H9 (cell line): ENCODE data around the gene RUBCN. TPM values are rescaled to one million over a fixed set of nuclear protein-coding genes. Genes with fewer than 3 reads are reported as not detected.

ENCODE experiments used
- DNase-seq: peaks from one replicate; pipeline ENCODE4 v3.0.0-alpha.2; 2017
- H2AFZ ChIP-seq: one replicate; pipeline ENCODE4 v1.6.1; 2013; ENCODE audit warnings: mild to moderate bottlenecking, low read length, control low read depth, moderate library complexity
- H2AK5ac ChIP-seq: 2 replicates; pipeline ENCODE4 v1.6.1; 2013; ENCODE audit warnings: low read length, control low read depth, mixed read lengths; ENCODE audit not compliant: insufficient read length
- H2BK120ac ChIP-seq: one replicate; pipeline ENCODE4 v1.6.1; 2013; ENCODE audit warnings: low read depth, mild to moderate bottlenecking, low read length, control low read depth, inconsistent platforms; ENCODE audit not compliant: poor library complexity, severe bottlenecking
- H2BK12ac ChIP-seq: 2 replicates; pipeline ENCODE4 v1.6.1; 2013; ENCODE audit warnings: low read length, control low read depth, mixed read lengths, low read depth; ENCODE audit not compliant: insufficient read length
- H2BK15ac ChIP-seq: 2 replicates; pipeline ENCODE4 v1.6.1; 2013; ENCODE audit warnings: low read depth, low read length, control low read depth
- H2BK20ac ChIP-seq: one replicate; pipeline ENCODE4 v1.6.1; 2013; ENCODE audit warnings: low read depth, mild to moderate bottlenecking, low read length, control low read depth, inconsistent platforms; ENCODE audit not compliant: poor library complexity, severe bottlenecking
- H2BK5ac ChIP-seq: 2 replicates; pipeline ENCODE4 v1.6.1; 2013; ENCODE audit warnings: low read length, control low read depth, mixed read lengths; ENCODE audit not compliant: insufficient read length
- H3K14ac ChIP-seq: 2 replicates; pipeline ENCODE4 v1.6.1; 2013; ENCODE audit warnings: low read length, control low read depth; ENCODE audit not compliant: insufficient read depth
- H3K18ac ChIP-seq: 2 replicates; pipeline ENCODE4 v1.6.1; 2013; ENCODE audit warnings: low read depth, mild to moderate bottlenecking, mixed read lengths, low read length, control low read depth; ENCODE audit not compliant: insufficient read length
- H3K23ac ChIP-seq: 2 replicates; pipeline ENCODE4 v1.6.1; 2013; ENCODE audit warnings: low read length, control low read depth, mixed read lengths, low read depth; ENCODE audit not compliant: insufficient read length
- H3K23me2 ChIP-seq: 2 replicates; pipeline ENCODE4 v1.6.1; 2013; ENCODE audit warnings: low read depth, mild to moderate bottlenecking, mixed read lengths, low read length, control low read depth; ENCODE audit not compliant: insufficient read length, poor library complexity, severe bottlenecking
- H3K27ac ChIP-seq: 2 replicates; pipeline ENCODE4 v1.5.1; 2013; ENCODE audit warnings: low read length, control low read depth, mixed read lengths, low read depth; ENCODE audit not compliant: insufficient read length
- H3K27me3 ChIP-seq: 2 replicates; pipeline ENCODE4 v1.6.1; 2013; ENCODE audit warnings: low read length, control low read depth, inconsistent platforms; ENCODE audit not compliant: insufficient read depth
- H3K4ac ChIP-seq: 2 replicates; pipeline ENCODE4 v1.6.1; 2013; ENCODE audit warnings: low read depth, mild to moderate bottlenecking, control low read depth, inconsistent platforms, low read length, moderate library complexity
- H3K4me1 ChIP-seq: 2 replicates; pipeline ENCODE4 v1.6.1; 2013; ENCODE audit warnings: low read length, control low read depth, inconsistent platforms; ENCODE audit not compliant: insufficient read depth
- H3K4me2 ChIP-seq: 2 replicates; pipeline ENCODE4 v1.6.1; 2013; ENCODE audit warnings: low read length, control low read depth, mixed read lengths; ENCODE audit not compliant: insufficient read length, insufficient read depth
- H3K56ac ChIP-seq: 2 replicates; pipeline ENCODE4 v1.6.1; 2013; ENCODE audit warnings: low read depth, mild to moderate bottlenecking, mixed read lengths, low read length, control low read depth; ENCODE audit not compliant: insufficient read length
- H3K79me1 ChIP-seq: 2 replicates; pipeline ENCODE4 v1.6.1; 2013; ENCODE audit warnings: low read depth, mild to moderate bottlenecking, moderate library complexity, low read length, control low read depth, inconsistent platforms; ENCODE audit not compliant: insufficient read depth, poor library complexity, severe bottlenecking
- H3K79me2 ChIP-seq: 2 replicates; pipeline ENCODE4 v1.6.1; 2013; ENCODE audit warnings: low read length, control low read depth, inconsistent platforms; ENCODE audit not compliant: insufficient read depth
- H3K9ac ChIP-seq: 2 replicates; pipeline ENCODE4 v1.6.1; 2013; ENCODE audit warnings: low read length, control low read depth, mixed read lengths; ENCODE audit not compliant: insufficient read length; ENCODE audit errors: extremely low read depth
- H3K9me3 ChIP-seq: one replicate; pipeline ENCODE4 v1.6.1; 2013; ENCODE audit warnings: low read depth, low read length, inconsistent platforms; ENCODE audit not compliant: control insufficient read depth
- H3T11ph ChIP-seq: one replicate; pipeline ENCODE4 v1.6.1; 2013; ENCODE audit warnings: mild to moderate bottlenecking, low read length, control low read depth, inconsistent platforms
- H4K20me1 ChIP-seq: one replicate; pipeline ENCODE4 v1.6.1; 2013; ENCODE audit not compliant: control insufficient read depth, insufficient read length, insufficient read depth
- H4K5ac ChIP-seq: 2 replicates; pipeline ENCODE4 v1.6.1; 2013; ENCODE audit warnings: low read depth, mild to moderate bottlenecking, mixed read lengths, low read length, control low read depth; ENCODE audit not compliant: insufficient read length
- H4K8ac ChIP-seq: replicated peaks from 2 replicates; pipeline ENCODE4 v1.6.1; 2013; ENCODE audit warnings: low read length, control low read depth, mixed read lengths, low read depth; ENCODE audit not compliant: insufficient read length
- H4K91ac ChIP-seq: 2 replicates; pipeline ENCODE4 v1.6.1; 2013; ENCODE audit warnings: low read depth, mild to moderate bottlenecking, moderate library complexity, mixed read lengths, low read length, control low read depth; ENCODE audit not compliant: insufficient read length
- H3K27ac Mint-ChIP-seq, 3 experiments: 2 replicates in 2 of 3; 3 replicates in 1 of 3; pipeline ENCODE4 v1.8.0; 2020 to 2021; ENCODE audit warnings: mixed read lengths in 3 of 3, mild to moderate bottlenecking in 1 of 3, moderate library complexity in 1 of 3
- H3K27me3 Mint-ChIP-seq: 2 replicates; pipeline ENCODE4 v1.8.0; 2021; ENCODE audit warnings: low read depth, mild to moderate bottlenecking, moderate library complexity, mixed read lengths
- H3K36me3 Mint-ChIP-seq, 3 experiments: 2 replicates in 2 of 3; 3 replicates in 1 of 3; pipeline ENCODE4 v1.8.0; 2020 to 2021; ENCODE audit warnings: low read depth in 3 of 3, mixed read lengths in 3 of 3; ENCODE audit not compliant: insufficient read depth in 1 of 3
- H3K4me1 Mint-ChIP-seq, 2 experiments: 2 replicates each; pipeline ENCODE4 v1.8.0; 2020; ENCODE audit warnings: mixed read lengths in 2 of 2
- H3K4me3 Mint-ChIP-seq, 2 experiments: 2 replicates in 1 of 2; 3 replicates in 1 of 2; pipeline ENCODE4 v1.8.0; 2020 to 2021; ENCODE audit warnings: mild to moderate bottlenecking in 2 of 2, mixed read lengths in 2 of 2, moderate library complexity in 1 of 2
- H3K9me3 Mint-ChIP-seq, 2 experiments: 2 replicates in 1 of 2; 3 replicates in 1 of 2; pipeline ENCODE4 v1.8.0; 2020; ENCODE audit warnings: mild to moderate bottlenecking in 2 of 2, mixed read lengths in 2 of 2, moderate library complexity in 1 of 2
- WGBS: extraction: QIAGEN DNeasy Blood & Tissue Kit; methylation state at CpG from one replicate; pipeline ENCODE4 v1.1.7; 2013; ENCODE audit warnings: missing lambda C conversion rate, low lambda C conversion rate, mixed read lengths; ENCODE audit not compliant: insufficient read length; ENCODE audit errors: extremely low coverage; 5-methylcytosine and 5-hydroxymethylcytosine counted together
- total RNA-seq: library from RNA; stranded (reverse); gene quantifications from 2 replicates; pipeline ENCODE4 v1.2.1, GENCODE V29; 2021
- TF ChIP-seq, protein P1 (sequence below): fragments of 200-600 bp; sonication (generic); conservative IDR thresholded peaks from 3 replicates; pipeline ENCODE4 v1.8.0; 2021; ENCODE audit warnings: antibody characterized with exemption, mild to moderate bottlenecking

The RUBCN gene
- total RNA-seq, 1 experiment from 2014 or later = 17.7 TPM

DNA sequence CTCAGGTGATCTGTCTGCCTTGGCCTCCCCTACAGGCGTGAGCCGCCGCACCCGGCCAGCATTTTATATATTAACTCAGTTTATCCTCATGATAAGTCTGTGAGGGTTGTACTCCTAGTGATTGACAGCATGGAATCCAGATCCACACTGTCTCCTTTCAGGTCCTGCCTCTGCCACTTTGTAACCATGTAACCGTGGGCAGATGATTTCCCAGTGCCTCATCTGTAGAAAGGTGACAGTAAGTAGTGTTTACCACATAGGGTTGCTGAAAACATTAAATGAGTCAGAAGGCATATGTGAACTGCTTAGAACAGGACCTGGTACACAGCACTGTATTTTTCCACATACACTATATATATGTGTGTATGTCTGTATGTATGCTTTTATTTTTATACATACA is 15.4 kb upstream of the RUBCN start:
- no CpG with 5 or more reads among the region's 5 CpGs for WGBS
- Histone ChIP-seq H3T11ph (no peak overlapping the region), H3K18ac (no peak overlapping the region), H2BK20ac (no peak overlapping the region), H3K14ac (no peak overlapping the region), H3K4ac (no peak overlapping the region), H3K23ac (no peak overlapping the region), H3K9ac (no peak overlapping the region), H3K27me3 (peaks cover 5% of the 10 kb centered on the region; the same call in 1 of the 2 replicates), H3K79me2 (no peaks in the 10 kb centered on the region), H3K27ac (no peak overlapping the region), H2BK12ac (no peak overlapping the region), H4K8ac (no peak overlapping the region), H2BK5ac (no peak overlapping the region), H3K4me1 (no peaks in the 10 kb centered on the region), H2BK120ac (no peak overlapping the region), H3K56ac (no peak overlapping the region), H4K20me1 (no peaks in the 10 kb centered on the region), H2AFZ (no peak overlapping the region), H2AK5ac (no peak overlapping the region), H4K91ac (no peak overlapping the region), H3K23me2 (peaks cover 18% of the 10 kb centered on the region), H3K79me1 (peaks cover 2% of the 10 kb centered on the region), H2BK15ac (no peak overlapping the region), H4K5ac (no peak overlapping the region), H3K4me2 (no peak overlapping the region), H3K9me3 (no peaks in the 10 kb centered on the region)
- Mint-ChIP-seq H3K4me3 (peak overlapping the region; percentile 36 to 40; a peak in 3 of 5 replicates), H3K27me3 (peaks cover 34% of the 10 kb centered on the region), H3K9me3 (no peaks in the 10 kb centered on the region), H3K4me1 (peaks cover 15 to 19% of the 10 kb centered on the region in 2 experiments), H3K27ac (no peak overlapping the region), H3K36me3 (no peaks in the 10 kb centered on the region; a peak in 2 of 7 replicates)
- TF ChIP-seq, protein P1, sequence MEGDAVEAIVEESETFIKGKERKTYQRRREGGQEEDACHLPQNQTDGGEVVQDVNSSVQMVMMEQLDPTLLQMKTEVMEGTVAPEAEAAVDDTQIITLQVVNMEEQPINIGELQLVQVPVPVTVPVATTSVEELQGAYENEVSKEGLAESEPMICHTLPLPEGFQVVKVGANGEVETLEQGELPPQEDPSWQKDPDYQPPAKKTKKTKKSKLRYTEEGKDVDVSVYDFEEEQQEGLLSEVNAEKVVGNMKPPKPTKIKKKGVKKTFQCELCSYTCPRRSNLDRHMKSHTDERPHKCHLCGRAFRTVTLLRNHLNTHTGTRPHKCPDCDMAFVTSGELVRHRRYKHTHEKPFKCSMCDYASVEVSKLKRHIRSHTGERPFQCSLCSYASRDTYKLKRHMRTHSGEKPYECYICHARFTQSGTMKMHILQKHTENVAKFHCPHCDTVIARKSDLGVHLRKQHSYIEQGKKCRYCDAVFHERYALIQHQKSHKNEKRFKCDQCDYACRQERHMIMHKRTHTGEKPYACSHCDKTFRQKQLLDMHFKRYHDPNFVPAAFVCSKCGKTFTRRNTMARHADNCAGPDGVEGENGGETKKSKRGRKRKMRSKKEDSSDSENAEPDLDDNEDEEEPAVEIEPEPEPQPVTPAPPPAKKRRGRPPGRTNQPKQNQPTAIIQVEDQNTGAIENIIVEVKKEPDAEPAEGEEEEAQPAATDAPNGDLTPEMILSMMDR = no peak
- no peak for DNase-seq
